Breast epithelium (tissue), 3 donors: Measurements from ENCODE around the gene HYAL4.

Experiments used
- CTCF ChIP-seq, 3 donors: fragments of 450-650 bp; IDR thresholded peaks; one replicate each; pipeline ENCODE4 v1.5.1; 2016 to 2017; ENCODE audit warnings: antibody characterized with exemption in 3 of 3, mild to moderate bottlenecking in 3 of 3, moderate library complexity in 3 of 3
- POLR2A ChIP-seq: fragments of 450-650 bp; IDR thresholded peaks from one replicate; pipeline ENCODE4 v1.6.1; 2016; ENCODE audit warnings: antibody characterized with exemption, mild to moderate bottlenecking, moderate library complexity
- POLR2AphosphoS5 ChIP-seq, 3 donors: sonication (generic); formaldehyde crosslinking; IDR thresholded peaks; one replicate each; pipeline ENCODE4 v1.6.1; 2017; ENCODE audit warnings: antibody characterized with exemption in 3 of 3

GRCh38 chr7:123872908-123873307 is 27.9 kb downstream of the HYAL4 start:
- TF ChIP-seq CTCF (IDR thresholded peaks at IDR 0.05) = no peak
- no peak for TF ChIP-seq POLR2A
- no peak for TF ChIP-seq POLR2AphosphoS5 (IDR thresholded peaks at IDR 0.05)
